ENCODE measurements around the gene MED23. TPM values are rescaled to one million over a fixed set of nuclear protein-coding genes. Genes with fewer than 3 reads are reported as not detected.

Gene MED23
- total and polyA plus RNA-seq, 9 of the 15 experiments (the other 6 are each of a cell fraction or from before 2014, with no cell fraction given): 13.7 to 61.2 (median 27.2) TPM

DNA sequence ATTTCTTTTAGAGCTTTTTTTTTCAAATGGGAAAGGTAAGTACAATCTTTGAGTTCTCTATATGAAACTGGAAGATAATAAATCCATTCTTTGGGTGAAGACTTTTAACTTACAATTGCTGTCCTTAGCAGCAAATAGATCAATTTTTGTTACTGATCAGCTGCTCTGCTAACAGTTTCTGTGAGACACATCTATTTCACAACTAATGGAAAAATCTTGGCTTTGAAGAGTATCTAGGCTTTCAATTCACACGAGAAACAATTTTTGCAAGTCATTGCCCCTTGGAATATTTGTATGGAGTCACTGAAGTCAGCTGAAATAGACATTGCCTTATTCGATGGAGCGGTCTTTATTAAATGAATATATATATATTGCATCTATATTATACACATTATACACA lies 75.5 kb downstream of the MED23 start:
- ChIA-PET POLR2A (no interaction called here), CTCF (ENCODE audit: low intra/inter-chr PET ratio) (no interaction called here)
- Histone ChIP-seq H3K9me1 (ENCODE audit: control insufficient read depth, insufficient read depth, low read length) (no peaks in the 10 kb centered on the region), H3K4me3 (no peak overlapping the region), H3K9me3 (replicated peaks; ENCODE audit: control insufficient read depth, insufficient read depth, low read depth, low read length) (no peaks in the 10 kb centered on the region), H3K4me1 (replicated peaks in 1 of 2; ENCODE audit: control insufficient read depth in 2 of 2, insufficient read depth in 2 of 2, low read length in 2 of 2) (no peaks in the 10 kb centered on the region), H3K27ac (ENCODE audit: extremely low read depth, low read depth, low read length) (no peak overlapping the region), H3K27me3 (ENCODE audit: control insufficient read depth in 2 of 2, insufficient read depth in 2 of 2, low read length in 2 of 2) (peaks cover 0 to 12% of the 10 kb centered on the region in 2 experiments; a peak in 2 of 5 replicates), H3K36me3 (ENCODE audit: control insufficient read depth, insufficient read depth, low read length) (no peaks in the 10 kb centered on the region), H2AFZ (ENCODE audit: low read depth, low read length) (no peak overlapping the region), H3K4me2 (ENCODE audit: insufficient read depth, low read length) (no peak overlapping the region), H3K9ac (ENCODE audit: insufficient read depth in 1 of 2, low read depth in 2 of 2, low read length in 2 of 2) (no peak overlapping the region), H4K20me1 (replicated peaks; ENCODE audit: control insufficient read depth, insufficient read depth, low read length) (no peaks in the 10 kb centered on the region), H3K79me2 (ENCODE audit: control insufficient read depth, insufficient read depth, low read length) (no peaks in the 10 kb centered on the region)
- no TSS peak for BruUV-seq (replicated peaks)
- no peak for ATAC-seq
- TF ChIP-seq NFE2L1 (tag; IDR thresholded peaks at IDR 0.05; ENCODE audit: borderline replicate concordance, low read depth): peak; percentile 30; the same call in 1 of the 2 replicates
- TF ChIP-seq MYNN (IDR thresholded peaks at IDR 0.05): no peak
- TF ChIP-seq MYNN (CRISPR knock-in tag; IDR thresholded peaks at IDR 0.05): no peak
- TF ChIP-seq, protein P1, sequence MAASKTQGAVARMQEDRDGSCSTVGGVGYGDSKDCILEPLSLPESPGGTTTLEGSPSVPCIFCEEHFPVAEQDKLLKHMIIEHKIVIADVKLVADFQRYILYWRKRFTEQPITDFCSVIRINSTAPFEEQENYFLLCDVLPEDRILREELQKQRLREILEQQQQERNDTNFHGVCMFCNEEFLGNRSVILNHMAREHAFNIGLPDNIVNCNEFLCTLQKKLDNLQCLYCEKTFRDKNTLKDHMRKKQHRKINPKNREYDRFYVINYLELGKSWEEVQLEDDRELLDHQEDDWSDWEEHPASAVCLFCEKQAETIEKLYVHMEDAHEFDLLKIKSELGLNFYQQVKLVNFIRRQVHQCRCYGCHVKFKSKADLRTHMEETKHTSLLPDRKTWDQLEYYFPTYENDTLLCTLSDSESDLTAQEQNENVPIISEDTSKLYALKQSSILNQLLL (CRISPR knock-in tag; IDR thresholded peaks at IDR 0.05; ENCODE audit: borderline replicate concordance): no peak
- TF ChIP-seq C11orf30 (IDR thresholded peaks at IDR 0.05; ENCODE audit: low read depth): peak; percentile 23; the same call in 1 of the 2 replicates
- TF ChIP-seq NFE2 (IDR thresholded peaks at IDR 0.05; ENCODE audit: low read depth): 0 out of 2 replicates have a peak, but pooled peaks have one; percentile 14
- peak; percentile 44 for TF ChIP-seq MAFG (tag; conservative IDR thresholded peaks at IDR 0.05)
- WGBS (ENCODE audit: insufficient coverage, low coverage, missing lambda C conversion rate): 0% methylated on average over 3 of the region's 3 CpGs
- FAIRE-seq: no peak
- intact Hi-C loops (cut with micrococcal nuclease): no loop called here
- no peak for DNase-seq (ENCODE audit: extremely low read depth in 1 of 4, low spot score in 3 of 4)
- in situ Hi-C loops (cut with MboI): no loop called here
